ENCODE data around the gene TERB1.

TERB1 gene

GRCh38 chr16:66735891-66736290 lies 65.5 kb downstream of the TERB1 start:
- TF ChIP-seq EZH2phosphoT487 (IDR thresholded peaks at IDR 0.05; ENCODE audit: borderline replicate concordance): no peak
- peaks cover 92% of the 10 kb centered on the region for H3K36me3 ChIP-seq (ENCODE audit: insufficient read depth, low read length)
- no peak overlapping the region for H3K9ac ChIP-seq (ENCODE audit: low read depth, low read length, poor library complexity, severe bottlenecking)

DNA sequence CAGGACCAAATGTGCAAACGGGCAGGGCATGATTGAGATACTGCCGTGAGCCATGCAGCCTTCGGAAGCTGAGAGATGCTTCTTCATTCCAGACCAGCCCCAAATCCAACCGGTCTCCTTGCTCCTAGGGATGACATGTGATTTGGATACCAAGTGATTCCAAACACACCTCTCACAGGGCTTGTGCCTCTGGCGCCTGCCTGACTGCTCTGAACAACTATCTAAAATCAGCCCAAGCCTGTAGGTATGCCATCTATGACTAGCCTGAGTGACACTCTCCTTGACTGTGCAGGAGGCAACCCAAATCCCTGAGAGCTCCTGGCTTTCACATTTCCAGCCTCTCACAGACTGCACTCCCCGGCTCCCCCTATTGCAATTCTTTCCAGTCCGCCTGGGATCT lies 70.3 kb downstream of the TERB1 start:
- H4K20me1 ChIP-seq (ENCODE audit: insufficient read depth, low read length, poor library complexity, severe bottlenecking): no peaks in the 10 kb centered on the region

More at GRCh38 chr16:66735891-66736290, 65.5 kb downstream of the TERB1 start:
- H3F3A ChIP-seq (ENCODE audit: low read depth): no peaks in the 10 kb centered on the region
- H3K4me2 ChIP-seq (ENCODE audit: low read depth, low read length, poor library complexity, severe bottlenecking): no peak overlapping the region
- peaks cover 11% of the 10 kb centered on the region for H3K4me1 ChIP-seq (ENCODE audit: insufficient read depth, low read length, poor library complexity, severe bottlenecking)
- no peaks in the 10 kb centered on the region for H3K9me2 ChIP-seq (replicated peaks; ENCODE audit: low read depth, low read length)
- no peak overlapping the region for H2AFZ ChIP-seq (ENCODE audit: low read length)
- peaks cover 33% of the 10 kb centered on the region for H4K20me1 ChIP-seq (ENCODE audit: insufficient read depth, low read length, poor library complexity, severe bottlenecking)
- H3K79me2 ChIP-seq (ENCODE audit: insufficient read depth, low read length): peaks cover 49% of the 10 kb centered on the region
- H3K4me3 ChIP-seq (ENCODE audit: low read length, poor library complexity, severe bottlenecking): no peak overlapping the region
- H3K9me3 ChIP-seq (ENCODE audit: insufficient read depth, low read depth, low read length): no peaks in the 10 kb centered on the region
- no peaks in the 10 kb centered on the region for H3K27me3 ChIP-seq (ENCODE audit: insufficient read depth, low read length, poor library complexity, severe bottlenecking)

GRCh38 chr16:66728804-66729203 lies 72.6 kb downstream of the TERB1 start:
- no peak overlapping the region for H2AFZ ChIP-seq (ENCODE audit: low read length)
- no peaks in the 10 kb centered on the region for H3K79me2 ChIP-seq (ENCODE audit: insufficient read depth, low read length)
- H4K20me1 ChIP-seq (ENCODE audit: insufficient read depth, low read length, poor library complexity, severe bottlenecking): no peaks in the 10 kb centered on the region
- no peak overlapping the region for H3K4me2 ChIP-seq (ENCODE audit: low read depth, low read length, poor library complexity, severe bottlenecking)
- H3K9ac ChIP-seq (ENCODE audit: low read depth, low read length, poor library complexity, severe bottlenecking): no peak overlapping the region
- peaks cover 92% of the 10 kb centered on the region for H3K36me3 ChIP-seq (ENCODE audit: insufficient read depth, low read length)
- H3K4me1 ChIP-seq (ENCODE audit: insufficient read depth, low read length, poor library complexity, severe bottlenecking): no peaks in the 10 kb centered on the region
- no peaks in the 10 kb centered on the region for H3K27me3 ChIP-seq (ENCODE audit: insufficient read depth, low read length, poor library complexity, severe bottlenecking)
- H3K9me2 ChIP-seq (replicated peaks; ENCODE audit: low read depth, low read length): no peaks in the 10 kb centered on the region
- no peak overlapping the region for H3K4me3 ChIP-seq (ENCODE audit: low read length, poor library complexity, severe bottlenecking)
- H3K9me3 ChIP-seq (ENCODE audit: insufficient read depth, low read depth, low read length): no peaks in the 10 kb centered on the region
- TF ChIP-seq EZH2phosphoT487 (IDR thresholded peaks at IDR 0.05; ENCODE audit: borderline replicate concordance): no peak
- TF ChIP-seq, protein P1, sequence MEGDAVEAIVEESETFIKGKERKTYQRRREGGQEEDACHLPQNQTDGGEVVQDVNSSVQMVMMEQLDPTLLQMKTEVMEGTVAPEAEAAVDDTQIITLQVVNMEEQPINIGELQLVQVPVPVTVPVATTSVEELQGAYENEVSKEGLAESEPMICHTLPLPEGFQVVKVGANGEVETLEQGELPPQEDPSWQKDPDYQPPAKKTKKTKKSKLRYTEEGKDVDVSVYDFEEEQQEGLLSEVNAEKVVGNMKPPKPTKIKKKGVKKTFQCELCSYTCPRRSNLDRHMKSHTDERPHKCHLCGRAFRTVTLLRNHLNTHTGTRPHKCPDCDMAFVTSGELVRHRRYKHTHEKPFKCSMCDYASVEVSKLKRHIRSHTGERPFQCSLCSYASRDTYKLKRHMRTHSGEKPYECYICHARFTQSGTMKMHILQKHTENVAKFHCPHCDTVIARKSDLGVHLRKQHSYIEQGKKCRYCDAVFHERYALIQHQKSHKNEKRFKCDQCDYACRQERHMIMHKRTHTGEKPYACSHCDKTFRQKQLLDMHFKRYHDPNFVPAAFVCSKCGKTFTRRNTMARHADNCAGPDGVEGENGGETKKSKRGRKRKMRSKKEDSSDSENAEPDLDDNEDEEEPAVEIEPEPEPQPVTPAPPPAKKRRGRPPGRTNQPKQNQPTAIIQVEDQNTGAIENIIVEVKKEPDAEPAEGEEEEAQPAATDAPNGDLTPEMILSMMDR (conservative IDR thresholded peaks at IDR 0.05; ENCODE audit: low read length): no peak
- H3F3A ChIP-seq (ENCODE audit: low read depth): no peaks in the 10 kb centered on the region

More for the DNA sequence above, 70.3 kb downstream of the TERB1 start:
- Histone ChIP-seq H3F3A (ENCODE audit: low read depth) (no peaks in the 10 kb centered on the region), H3K27me3 (ENCODE audit: insufficient read depth, low read length, poor library complexity, severe bottlenecking) (no peaks in the 10 kb centered on the region), H3K36me3 (ENCODE audit: insufficient read depth, low read length) (peaks cover 90% of the 10 kb centered on the region), H2AFZ (ENCODE audit: low read length) (no peak overlapping the region), H3K9ac (ENCODE audit: low read depth, low read length, poor library complexity, severe bottlenecking) (no peak overlapping the region), H3K9me3 (ENCODE audit: insufficient read depth, low read depth, low read length) (no peaks in the 10 kb centered on the region), H3K4me3 (ENCODE audit: low read length, poor library complexity, severe bottlenecking) (no peak overlapping the region), H3K4me2 (ENCODE audit: low read depth, low read length, poor library complexity, severe bottlenecking) (no peak overlapping the region), H3K9me2 (replicated peaks; ENCODE audit: low read depth, low read length) (no peaks in the 10 kb centered on the region), H3K79me2 (ENCODE audit: insufficient read depth, low read length) (peaks cover 5% of the 10 kb centered on the region; the same call in 1 of the 2 replicates), H3K4me1 (ENCODE audit: insufficient read depth, low read length, poor library complexity, severe bottlenecking) (no peaks in the 10 kb centered on the region)
- TF ChIP-seq EZH2phosphoT487 (IDR thresholded peaks at IDR 0.05; ENCODE audit: borderline replicate concordance): no peak
- TF ChIP-seq, protein P1 (conservative IDR thresholded peaks at IDR 0.05; ENCODE audit: low read length): no peak

DNA sequence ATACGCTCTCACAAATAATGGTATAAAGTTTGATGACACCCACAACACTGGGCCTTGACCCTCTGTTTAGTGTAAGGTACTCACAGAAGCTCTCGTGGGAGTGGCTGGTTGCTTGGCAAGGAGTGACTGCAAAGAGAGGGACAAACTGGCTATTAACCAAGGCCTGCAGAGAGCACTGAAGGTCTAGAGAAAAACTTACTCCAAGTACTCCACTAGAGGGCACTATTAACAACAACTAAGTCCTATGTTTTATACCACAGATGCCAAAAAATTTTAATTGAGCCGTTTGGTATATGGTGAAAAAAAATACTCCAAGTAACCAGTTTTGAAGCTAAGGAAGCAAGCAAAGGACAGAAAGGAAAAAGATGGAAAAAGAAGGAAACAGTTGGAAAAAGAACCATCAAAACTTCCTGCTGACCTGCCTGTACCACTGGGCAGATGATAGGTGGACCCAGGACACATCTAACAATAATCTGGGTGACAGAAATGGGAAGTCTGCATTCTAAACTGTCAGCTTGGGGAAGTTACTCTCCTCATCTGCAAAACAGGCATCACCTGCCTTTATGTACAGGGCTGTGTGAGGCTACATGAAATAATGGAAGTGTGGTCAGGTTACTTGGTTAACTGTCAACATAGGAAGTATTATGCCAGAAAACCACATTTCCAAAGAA lies 73.1 kb downstream of the TERB1 start:
- H2AFZ ChIP-seq (ENCODE audit: low read length): no peak overlapping the region
- H3K9ac ChIP-seq (ENCODE audit: low read depth, low read length, poor library complexity, severe bottlenecking): no peak overlapping the region
- no peaks in the 10 kb centered on the region for H3K9me2 ChIP-seq (replicated peaks; ENCODE audit: low read depth, low read length)
- no peak for TF ChIP-seq EZH2phosphoT487 (IDR thresholded peaks at IDR 0.05; ENCODE audit: borderline replicate concordance)
- TF ChIP-seq, protein P1 (conservative IDR thresholded peaks at IDR 0.05; ENCODE audit: low read length): peak; percentile 79
- no peak overlapping the region for H3K4me2 ChIP-seq (ENCODE audit: low read depth, low read length, poor library complexity, severe bottlenecking)
- H3K36me3 ChIP-seq (ENCODE audit: insufficient read depth, low read length): peaks cover 92% of the 10 kb centered on the region
- no peaks in the 10 kb centered on the region for H3K9me3 ChIP-seq (ENCODE audit: insufficient read depth, low read depth, low read length)
- no peaks in the 10 kb centered on the region for H3K27me3 ChIP-seq (ENCODE audit: insufficient read depth, low read length, poor library complexity, severe bottlenecking)
- no peak overlapping the region for H3K4me3 ChIP-seq (ENCODE audit: low read length, poor library complexity, severe bottlenecking)
- no peaks in the 10 kb centered on the region for H4K20me1 ChIP-seq (ENCODE audit: insufficient read depth, low read length, poor library complexity, severe bottlenecking)
- no peaks in the 10 kb centered on the region for H3F3A ChIP-seq (ENCODE audit: low read depth)
- no peaks in the 10 kb centered on the region for H3K79me2 ChIP-seq (ENCODE audit: insufficient read depth, low read length)
- H3K4me1 ChIP-seq (ENCODE audit: insufficient read depth, low read length, poor library complexity, severe bottlenecking): no peaks in the 10 kb centered on the region

Data from Loucy (cell line).